Activated CD4-positive, alpha-beta T cell treated with anti-CD3 and anti-CD28 coated beads, Interleukin-2, Interleukin-6, amounts not matched to agents 100 ng/mL and 50 ng/mL, durations not matched to agents 16 hours and 8 hours (primary cell): ENCODE results near the gene AIFM3.
A peak's percentile ranks its signal among the peaks of the same experiment; 100 is the strongest.
"Not testable (repeated sequence)": the region's sequence is repeated elsewhere in the genome, so short reads cannot be mapped to it uniquely, and the experiment has no call there.

Source experiments
- DNase-seq: peaks from one replicate; pipeline ENCODE4 v3.0.0-alpha.2; 2020

AIFM3 gene

DNA sequence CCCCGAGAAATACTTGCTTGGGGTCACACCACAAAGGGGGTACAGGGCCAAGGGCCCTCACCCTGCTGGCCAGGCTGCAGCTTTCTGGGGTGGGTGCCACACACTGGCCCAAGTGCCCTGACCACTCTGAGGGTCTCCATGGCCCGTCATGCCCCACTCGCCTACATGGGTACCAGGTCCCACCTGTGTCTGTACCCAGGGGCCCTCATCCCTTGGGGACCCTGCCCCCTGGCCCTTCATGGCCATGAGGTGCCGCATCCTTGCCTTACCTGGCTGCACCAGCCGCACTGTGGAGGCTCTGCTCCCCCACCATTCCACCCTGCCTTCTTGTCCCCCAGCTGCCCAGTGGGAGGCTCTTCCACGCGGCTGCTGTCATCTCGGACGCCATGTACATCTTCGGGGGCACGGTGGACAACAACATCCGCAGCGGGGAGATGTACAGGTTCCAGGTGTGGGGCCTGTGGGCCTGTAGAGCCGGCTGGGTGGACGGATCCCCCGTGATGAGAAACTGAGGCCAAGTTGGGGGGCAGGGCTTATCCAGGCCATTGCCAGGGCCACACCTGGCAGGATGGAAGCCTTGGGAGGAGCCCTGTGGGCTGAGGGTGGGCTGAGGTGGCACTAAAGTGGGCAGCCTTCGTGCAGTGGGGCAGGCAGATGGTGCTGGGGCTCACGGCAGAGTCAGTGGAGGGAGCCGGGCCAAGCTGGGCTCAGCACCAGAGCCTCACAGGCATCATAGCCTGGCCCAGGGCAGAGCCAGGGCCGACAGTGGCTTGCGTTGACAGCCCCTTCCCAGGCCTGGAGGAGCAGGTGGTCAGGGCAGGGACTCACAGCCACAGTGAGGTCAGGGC is 25.6 kb downstream of the AIFM3 start:
- no peak for DNase-seq

GRCh38 chr22:20993304-20994127 is 26.5 kb downstream of the AIFM3 start:
- no peak for DNase-seq

DNA sequence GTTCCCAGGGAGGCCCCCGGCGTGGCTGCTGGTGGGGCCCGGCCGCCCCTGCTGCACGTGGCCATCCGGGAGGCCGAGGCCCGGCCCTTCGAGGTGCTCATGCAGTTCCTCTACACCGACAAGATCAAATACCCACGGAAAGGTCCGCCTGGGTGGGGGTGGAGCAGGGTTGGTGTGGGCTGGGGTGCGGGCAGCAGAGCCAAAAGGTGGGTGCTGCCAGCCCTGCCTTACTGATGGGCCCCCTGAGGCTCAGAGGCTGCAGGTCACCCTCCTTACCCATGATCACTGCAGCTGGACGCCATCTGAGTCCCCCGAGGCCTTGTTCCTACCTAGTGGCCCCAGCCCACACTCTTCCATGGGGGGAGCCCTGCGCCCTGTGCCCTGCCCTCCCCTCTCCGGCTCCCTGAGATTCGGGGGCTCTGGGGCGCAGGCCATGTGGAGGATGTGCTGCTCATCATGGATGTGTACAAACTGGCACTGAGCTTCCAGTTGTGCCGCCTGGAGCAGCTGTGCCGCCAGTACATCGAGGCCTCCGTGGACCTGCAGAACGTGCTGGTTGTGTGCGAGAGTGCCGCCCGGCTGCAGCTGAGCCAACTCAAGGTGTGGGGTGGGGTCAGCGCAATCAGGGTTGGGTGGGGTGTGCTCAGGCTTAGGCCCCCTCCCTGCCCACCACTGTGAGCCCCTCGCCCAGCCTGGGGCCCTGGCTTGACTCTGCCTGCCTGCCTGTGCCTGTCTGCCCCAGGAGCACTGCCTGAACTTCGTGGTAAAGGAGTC is 27.3 kb downstream of the AIFM3 start:
- no peak for DNase-seq

- DNase-seq: no peak
These were observed 27.8 kb downstream of the AIFM3 start for GRCh38 chr22:20994902-20995241.

DNA sequence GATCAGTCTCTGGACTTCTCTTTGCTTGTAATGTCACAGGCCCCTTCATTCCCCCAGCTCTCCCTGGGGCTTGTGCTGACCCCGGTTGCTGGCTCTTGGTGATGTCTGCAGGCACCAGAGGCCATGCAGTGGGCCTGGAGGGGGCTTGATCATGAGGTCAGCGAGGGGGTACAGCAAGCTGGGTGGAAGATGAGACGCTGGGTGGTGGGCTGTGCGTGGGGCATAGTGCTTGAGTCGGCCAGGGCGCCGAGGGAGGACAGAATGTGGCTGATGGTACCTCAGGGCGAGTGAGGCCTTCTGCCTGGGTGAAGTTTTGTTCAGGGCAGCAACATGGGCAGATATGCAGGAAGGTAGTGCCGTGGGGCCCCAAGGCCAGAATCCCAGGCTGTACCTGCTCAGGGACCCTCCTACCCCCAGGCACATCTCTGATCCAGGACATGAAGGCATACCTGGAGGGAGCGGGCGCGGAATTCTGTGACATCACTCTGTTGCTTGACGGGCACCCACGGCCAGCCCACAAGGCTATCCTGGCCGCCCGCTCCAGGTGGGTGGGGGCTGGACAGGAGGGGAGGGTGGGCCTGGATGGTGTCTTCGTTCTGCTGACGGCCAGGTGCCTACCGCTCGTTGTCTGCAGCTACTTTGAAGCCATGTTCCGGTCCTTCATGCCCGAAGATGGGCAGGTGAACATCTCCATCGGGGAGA is 28.4 kb downstream of the AIFM3 start:
- DNase-seq: no peak

DNA sequence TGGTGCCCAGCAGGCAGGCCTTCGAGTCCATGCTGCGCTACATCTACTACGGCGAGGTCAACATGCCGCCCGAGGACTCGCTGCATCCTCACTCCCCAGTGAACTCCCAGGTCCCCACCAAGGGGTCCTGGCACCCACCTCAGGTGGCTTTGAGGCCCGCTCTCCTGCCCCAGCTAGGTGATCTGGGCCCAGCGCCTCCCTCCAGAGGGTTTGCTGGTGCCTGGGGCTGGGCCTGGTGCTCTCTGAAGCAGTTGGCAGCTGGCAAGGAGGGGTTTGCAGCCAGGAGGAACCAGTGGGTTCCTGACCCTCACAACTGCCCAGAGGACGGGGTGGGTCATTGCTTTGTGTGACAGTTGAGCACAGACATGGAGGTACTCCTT is 29.0 kb downstream of the AIFM3 start:
- DNase-seq: no peak

DNA sequence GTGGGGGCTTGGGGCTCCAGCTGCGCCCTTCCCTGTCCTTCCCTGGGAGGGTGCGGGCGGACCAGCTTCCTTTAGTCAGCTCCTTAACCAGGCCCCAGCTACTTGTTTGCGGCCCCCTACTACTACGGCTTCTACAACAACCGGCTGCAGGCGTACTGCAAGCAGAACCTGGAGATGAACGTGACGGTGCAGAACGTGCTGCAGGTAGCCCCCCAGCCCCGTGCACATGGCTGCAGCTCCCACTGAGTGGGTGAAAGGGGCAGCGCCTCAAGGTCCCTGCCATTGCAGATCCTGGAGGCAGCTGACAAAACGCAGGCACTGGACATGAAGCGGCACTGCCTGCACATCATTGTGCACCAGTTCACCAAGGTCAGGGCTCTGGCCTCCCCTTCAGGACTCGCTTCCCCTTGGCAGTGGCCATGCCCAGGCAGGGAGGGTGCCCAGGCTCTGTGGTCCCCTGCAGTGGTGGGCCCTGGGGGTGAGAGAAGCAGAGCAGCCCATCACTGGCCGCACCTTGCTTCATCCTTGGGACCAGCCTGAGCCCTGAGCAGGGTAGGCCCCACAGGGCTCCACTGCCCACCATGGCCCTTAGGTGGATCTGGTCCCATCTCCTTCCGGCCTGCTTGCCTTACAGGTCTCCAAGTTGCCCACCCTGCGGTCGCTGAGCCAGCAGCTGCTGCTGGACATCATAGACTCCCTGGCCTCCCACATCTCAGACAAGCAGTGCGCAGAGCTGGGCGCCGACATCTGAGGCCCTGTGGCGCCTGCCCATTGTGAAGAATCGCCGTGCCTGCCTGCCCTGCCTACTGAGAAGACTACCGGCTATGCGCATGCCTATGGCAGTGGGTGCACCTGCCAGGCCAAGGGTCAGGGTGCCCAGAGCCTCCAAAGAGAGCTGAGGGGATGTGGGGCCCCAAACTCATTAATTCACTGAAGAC is 29.8 kb downstream of the AIFM3 start:
- DNase-seq: no peak

DNA sequence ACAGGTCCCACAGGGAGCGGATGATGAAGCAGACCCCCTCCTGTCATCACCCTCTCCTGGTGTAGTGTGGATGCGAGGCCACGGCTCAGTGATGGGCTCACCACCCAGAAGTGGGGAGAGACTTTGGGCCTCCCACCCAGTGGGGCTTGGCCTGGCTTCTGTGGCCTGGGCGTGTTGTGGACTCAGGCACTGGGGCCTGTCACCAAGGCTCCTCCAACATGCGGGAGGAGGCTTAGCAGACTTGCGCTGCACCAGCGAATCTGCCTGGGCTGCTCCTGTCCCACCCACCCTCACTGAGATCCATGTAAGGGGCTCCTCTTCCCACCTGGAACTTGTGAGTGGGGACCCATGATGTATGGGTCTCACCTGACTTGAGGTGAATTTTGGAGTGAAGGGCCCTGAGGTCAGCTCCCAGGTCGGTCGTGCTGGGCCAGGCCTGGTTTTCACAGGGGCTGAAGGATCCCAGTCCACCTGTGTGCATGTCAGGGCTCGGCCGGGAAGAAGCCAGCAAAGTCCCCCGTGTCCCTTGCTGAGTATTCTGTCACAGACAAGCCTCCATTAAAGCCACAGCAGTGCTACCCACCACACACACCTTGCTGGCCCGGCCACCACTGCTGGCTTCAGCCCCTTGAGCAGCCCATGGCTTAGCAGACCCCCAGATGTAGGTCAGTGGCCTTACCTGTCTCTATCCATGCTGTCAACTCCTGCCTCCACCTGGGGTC is 30.6 kb downstream of the AIFM3 start:
- DNase-seq: no peak

DNA sequence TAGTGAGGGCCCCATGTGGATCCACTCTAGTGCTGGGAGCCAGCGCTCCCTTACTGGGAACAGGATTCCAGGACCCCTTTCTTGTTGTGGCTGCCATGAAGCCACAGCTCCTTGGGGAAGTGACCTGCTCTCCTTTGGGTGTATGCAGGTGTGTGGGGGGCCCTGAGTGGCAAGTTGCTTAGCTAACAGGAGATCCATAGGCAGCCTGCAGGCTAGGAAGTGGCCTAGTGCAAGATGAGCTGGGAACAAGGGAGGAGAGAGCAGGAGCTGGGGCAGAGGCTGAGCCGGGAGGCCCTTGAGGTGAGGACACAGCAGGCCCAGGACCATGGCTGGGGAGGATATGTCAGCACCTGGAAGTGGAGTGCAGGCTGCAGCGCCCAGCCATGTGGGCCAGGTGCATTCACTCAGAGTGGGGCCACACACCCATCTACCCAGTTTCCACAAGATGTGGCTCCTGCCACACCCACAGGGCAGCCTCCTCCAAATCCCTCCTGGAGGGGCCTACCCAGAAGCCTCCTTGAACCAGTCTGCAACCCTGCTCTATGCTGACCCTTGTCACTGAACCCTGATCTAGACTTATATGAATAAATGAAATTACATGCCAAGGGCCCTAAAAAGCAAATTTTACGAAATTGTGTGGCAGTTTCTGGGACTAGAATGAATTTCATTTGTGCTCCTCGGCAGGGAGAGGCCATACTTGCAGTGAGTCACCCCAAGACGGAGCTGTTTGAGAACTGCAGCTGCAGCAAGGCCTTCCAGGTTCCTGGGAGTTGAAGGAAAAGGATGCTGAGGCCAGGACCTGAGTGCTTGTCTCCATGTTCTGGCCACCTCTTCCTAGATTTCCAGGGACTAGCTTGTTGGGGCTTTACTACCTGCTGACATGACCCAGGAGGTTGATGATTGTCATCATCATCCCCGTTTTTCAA is 31.6 kb downstream of the AIFM3 start:
- no peak for DNase-seq

GRCh38 chr22:20999350-21000206 is 32.5 kb downstream of the AIFM3 start:
- no peak for DNase-seq

DNA sequence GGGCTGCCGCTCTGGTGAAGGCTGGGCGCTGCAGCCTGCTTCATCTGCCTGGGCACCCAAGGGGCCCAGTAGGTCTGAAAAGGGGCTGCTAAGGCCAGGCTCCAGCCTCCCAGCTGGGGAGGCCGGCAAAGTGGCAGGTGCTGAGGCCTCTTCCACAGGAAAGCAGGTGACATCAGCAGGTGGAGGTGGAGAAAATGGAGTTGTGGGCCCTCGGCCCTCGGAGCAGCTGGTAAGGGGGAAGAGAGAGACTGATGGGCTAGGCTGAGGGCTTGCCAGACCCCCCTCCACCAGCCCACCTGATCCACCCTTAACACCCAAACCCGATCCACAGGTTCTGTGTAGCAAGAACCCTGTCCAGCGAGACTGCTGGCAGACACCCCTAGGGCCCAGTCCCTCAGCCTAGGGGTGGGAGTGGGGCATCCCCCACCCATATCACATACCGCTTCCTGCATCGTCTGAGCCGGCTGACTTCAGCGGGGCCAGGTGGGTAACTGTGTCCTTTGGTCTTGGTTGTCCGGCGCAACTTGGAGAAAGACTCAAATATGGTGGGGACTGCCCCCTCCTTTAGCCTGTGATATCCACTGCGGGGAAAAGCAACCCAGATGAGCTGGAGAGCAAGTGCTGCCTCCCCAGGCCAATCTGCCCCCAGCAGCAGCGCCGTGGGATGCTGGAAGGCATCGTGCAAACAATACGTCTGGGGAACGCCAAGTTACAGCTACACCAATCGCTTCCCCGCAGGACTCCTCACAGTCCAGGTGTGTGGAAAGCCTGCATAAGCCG is 33.3 kb downstream of the AIFM3 start:
- no peak for DNase-seq

GRCh38 chr22:21000987-21001600 is 34.0 kb downstream of the AIFM3 start:
- DNase-seq: no peak

DNA sequence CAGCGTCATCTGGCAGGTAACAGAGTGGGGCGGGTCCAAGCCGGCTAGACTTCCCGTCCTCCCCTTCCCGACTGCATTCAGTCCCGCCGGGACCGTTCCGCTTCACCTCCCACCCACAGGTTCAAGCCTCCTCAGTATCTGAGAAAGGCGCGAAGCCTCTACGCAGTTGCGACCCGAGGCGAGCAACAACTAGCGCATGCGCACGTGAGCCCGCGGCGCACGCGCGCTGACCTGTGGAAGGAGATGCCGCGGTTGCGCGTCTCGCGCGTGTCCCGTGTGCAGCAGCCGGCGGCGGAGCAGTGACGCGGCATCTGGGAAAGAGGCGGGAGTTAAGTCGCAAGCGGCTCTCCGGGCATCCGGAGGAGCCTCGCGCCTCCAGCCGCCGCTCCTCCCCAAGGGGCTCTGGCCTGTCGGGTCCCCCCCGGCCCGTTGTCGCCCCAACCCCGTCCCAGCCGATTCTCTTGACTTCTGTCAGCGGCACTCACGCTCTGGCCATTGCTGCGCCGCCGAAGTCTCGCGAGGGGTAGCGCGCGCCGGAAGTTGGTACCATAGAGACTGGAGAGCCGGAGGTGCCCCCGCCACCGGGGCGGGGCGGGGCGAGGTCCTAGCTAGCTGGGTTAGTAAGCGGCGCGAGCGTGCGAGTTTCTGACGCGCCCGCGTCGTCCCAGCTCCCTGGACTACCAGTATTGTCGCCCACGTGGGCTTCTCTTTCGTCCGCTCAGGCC is 34.7 kb downstream of the AIFM3 start, which contains the start of gene THAP7:
TSS of gene THAP7 (minus strand) at position 518 of the 725 bp plus-strand sequence. CDS start at position 311, 207 bp downstream.
- peak; percentile 98 for DNase-seq

GRCh38 chr22:21003782-21004181 is 36.7 kb downstream of the AIFM3 start:
- no peak for DNase-seq

- DNase-seq: not testable (repeated sequence)
These were observed 42.2 kb downstream of the AIFM3 start for GRCh38 chr22:21009208-21009607.

DNA sequence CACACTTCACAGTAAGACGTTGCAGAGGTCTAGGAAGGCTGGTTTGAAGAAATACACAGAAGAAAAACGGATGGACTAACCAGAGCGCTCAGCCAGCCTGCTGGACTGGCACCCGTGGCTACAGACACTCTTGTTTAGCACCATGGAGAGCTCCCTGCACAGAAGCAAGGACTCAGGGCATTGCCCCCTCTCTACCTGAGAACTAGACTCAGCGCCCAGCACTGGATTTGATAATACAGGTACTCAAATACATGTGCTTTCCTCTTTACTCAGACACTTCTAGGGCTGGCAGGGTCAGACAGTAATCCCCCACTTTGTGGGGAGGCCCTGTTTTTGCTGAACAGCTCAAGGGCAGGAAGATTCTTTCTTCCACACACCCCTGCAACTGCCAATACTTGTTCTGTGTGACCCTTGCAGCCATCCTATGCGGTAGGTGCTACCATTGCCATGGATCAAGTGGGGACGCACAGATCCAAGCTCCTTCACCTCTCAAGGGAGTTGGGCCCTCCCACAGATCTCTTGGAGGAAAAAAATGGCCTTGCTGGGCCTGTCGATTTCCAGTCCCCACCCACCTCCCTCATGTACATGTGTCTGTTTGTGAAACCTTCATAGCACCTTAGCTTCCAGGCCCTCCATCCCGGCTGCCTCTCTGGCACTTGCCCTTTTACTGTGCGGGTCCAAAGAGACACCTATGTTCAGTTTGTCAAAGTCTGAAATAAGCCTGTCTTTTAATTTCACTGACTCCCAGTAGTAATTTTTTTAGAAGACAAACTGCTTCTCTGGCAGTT is 42.8 kb downstream of the AIFM3 start:
- no peak for DNase-seq
